ENCODE data around the gene OTULIN. TPM values are rescaled to one million over a fixed set of nuclear protein-coding genes. Genes with fewer than 3 reads are reported as not detected.

The OTULIN gene
- total RNA-seq, 1 donor from 2014 or later: 25.2 TPM

- DNase-seq (ENCODE audit: low read depth): peak; percentile 49
Observed at GRCh38 chr5:14720236-14720923, 55.9 kb downstream of the OTULIN start.

- DNase-seq (ENCODE audit: low read depth): no peak
Observed at GRCh38 chr5:14721990-14722656, 57.6 kb downstream of the OTULIN start.

GRCh38 chr5:14722923-14723322 is 58.4 kb downstream of the OTULIN start:
- no peak for DNase-seq (ENCODE audit: low read depth)

- no peak for DNase-seq (ENCODE audit: low read depth)
Observed at GRCh38 chr5:14723701-14724132, 59.2 kb downstream of the OTULIN start.

- DNase-seq (ENCODE audit: low read depth): no peak
Observed at GRCh38 chr5:14724633-14725032, 60.1 kb downstream of the OTULIN start.

GRCh38 chr5:14726066-14726838 is 61.7 kb downstream of the OTULIN start:
- DNase-seq (ENCODE audit: low read depth): no peak

GRCh38 chr5:14727428-14727865 is 62.9 kb downstream of the OTULIN start:
- peak; percentile 65 for DNase-seq (ENCODE audit: low read depth)

GRCh38 chr5:14727928-14728458 is 63.5 kb downstream of the OTULIN start:
- no peak for DNase-seq (ENCODE audit: low read depth)

GRCh38 chr5:14728459-14728938 is 64.0 kb downstream of the OTULIN start:
- DNase-seq (ENCODE audit: low read depth): no peak

- no peak for DNase-seq (ENCODE audit: low read depth)
Observed at GRCh38 chr5:14729448-14730385, 65.2 kb downstream of the OTULIN start.

GRCh38 chr5:14730466-14730865 is 65.9 kb downstream of the OTULIN start:
- DNase-seq (ENCODE audit: low read depth): no peak

GRCh38 chr5:14730881-14731280 is 66.4 kb downstream of the OTULIN start:
- DNase-seq (ENCODE audit: low read depth): no peak

GRCh38 chr5:14732991-14733390 is 68.5 kb downstream of the OTULIN start:
- no peak for DNase-seq (ENCODE audit: low read depth)

GRCh38 chr5:14733661-14734060 is 69.1 kb downstream of the OTULIN start:
- DNase-seq (ENCODE audit: low read depth): no peak

- DNase-seq (ENCODE audit: low read depth): no peak
Observed at GRCh38 chr5:14734396-14734795, 69.9 kb downstream of the OTULIN start.

- no peak for DNase-seq (ENCODE audit: low read depth)
Observed at GRCh38 chr5:14735944-14736343, 71.4 kb downstream of the OTULIN start.

GRCh38 chr5:14737291-14737690 is 72.8 kb downstream of the OTULIN start:
- no peak for DNase-seq (ENCODE audit: low read depth)

- DNase-seq (ENCODE audit: low read depth): no peak
Observed at GRCh38 chr5:14738050-14738449, 73.5 kb downstream of the OTULIN start.

GRCh38 chr5:14739538-14739937 is 75.0 kb downstream of the OTULIN start:
- no peak for DNase-seq (ENCODE audit: low read depth)

- DNase-seq (ENCODE audit: low read depth): no peak
Observed at GRCh38 chr5:14739981-14740380, 75.5 kb downstream of the OTULIN start.

- no peak for DNase-seq (ENCODE audit: low read depth)
Observed at GRCh38 chr5:14741131-14741530, 76.6 kb downstream of the OTULIN start.
